ENCODE measurements around the gene BGN.

- TF ChIP-seq CTCF (IDR thresholded peaks at IDR 0.05) (no peak), EZH2 (IDR thresholded peaks at IDR 0.05; ENCODE audit: borderline replicate concordance, insufficient read depth, low read depth, low read length, poor library complexity, severe bottlenecking) (no peak)
Measured at GRCh38 chrX:153468008-153468580, 26.7 kb upstream of the BGN start.
